ENCODE results near the gene TFEC.
"Not testable (repeated sequence)": the region's sequence is repeated elsewhere in the genome, so short reads cannot be mapped to it uniquely, and the experiment has no call there.

TFEC gene, protein sequence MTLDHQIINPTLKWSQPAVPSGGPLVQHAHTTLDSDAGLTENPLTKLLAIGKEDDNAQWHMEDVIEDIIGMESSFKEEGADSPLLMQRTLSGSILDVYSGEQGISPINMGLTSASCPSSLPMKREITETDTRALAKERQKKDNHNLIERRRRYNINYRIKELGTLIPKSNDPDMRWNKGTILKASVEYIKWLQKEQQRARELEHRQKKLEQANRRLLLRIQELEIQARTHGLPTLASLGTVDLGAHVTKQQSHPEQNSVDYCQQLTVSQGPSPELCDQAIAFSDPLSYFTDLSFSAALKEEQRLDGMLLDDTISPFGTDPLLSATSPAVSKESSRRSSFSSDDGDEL

DNA sequence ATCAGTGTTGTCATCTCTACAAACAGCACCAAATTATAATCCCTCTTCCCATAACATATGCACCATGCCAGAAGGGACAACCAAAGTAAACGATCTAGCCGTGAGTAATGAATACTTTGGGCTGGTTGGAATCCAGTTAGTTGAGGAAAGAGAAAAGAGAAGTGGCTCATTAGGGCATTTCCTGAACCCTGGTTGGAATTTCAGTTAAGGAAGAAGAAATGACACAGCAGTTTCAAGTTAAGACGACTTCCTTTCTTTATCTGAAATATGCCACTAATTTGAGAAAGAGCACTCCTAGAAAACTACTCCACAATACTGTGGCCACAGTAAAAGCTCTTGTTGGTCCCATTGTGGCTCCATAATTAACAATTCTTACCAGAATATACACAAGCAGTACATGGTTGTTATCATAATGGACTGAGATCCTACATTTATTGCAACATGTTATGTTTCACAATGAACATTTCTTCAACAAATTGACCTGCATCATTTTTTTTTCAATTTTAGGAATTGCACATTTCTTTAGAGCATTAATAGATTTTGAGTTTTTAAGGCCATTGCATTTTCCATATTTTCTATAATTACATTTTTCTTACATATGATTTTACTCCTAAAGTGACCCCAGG lies at the start of gene TFEC:
Gene TFEC (minus strand): TSS at position 113 of the 626 bp plus-strand sequence. CDS start 46,322 bp downstream, outside the sequence.
- DNase-seq = peak; percentile 14

DNA sequence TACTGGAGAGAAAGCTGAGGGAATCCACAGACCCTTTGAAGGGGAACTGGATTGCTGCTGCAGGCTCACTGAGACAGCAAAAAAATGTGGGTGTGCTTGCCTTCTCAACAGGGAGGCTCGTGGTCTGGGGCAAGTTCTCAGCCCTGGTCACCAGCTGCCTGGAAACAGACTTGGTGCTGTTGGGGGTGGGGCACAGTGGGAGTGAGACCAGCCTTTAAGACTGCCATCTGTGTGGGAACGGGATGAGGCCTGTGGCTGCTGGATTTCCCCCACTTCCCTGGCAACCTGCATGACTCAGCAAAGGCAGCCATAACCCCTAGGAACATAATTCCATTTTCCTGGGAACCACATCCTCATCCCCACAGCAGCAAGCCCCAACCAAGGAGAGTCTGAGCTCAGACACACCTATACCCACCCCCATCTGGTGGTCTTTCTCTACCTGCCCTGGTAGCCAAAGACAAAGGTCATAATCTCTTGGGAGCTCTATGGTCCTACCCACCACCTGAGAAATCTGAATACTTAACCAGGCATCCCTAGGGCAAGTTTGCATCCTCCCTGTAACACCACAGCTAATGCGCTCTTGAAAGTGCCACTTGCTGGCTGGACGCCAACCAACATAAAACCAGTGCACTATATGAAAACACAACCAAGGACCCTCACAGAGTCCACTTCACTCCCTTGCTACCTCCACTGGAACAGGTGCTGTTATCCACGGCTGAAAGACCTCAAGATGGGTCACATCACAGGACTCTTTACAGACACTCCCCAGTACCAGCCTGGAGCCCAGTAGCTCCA lies 45.0 kb upstream of the TFEC start:
- no peak for DNase-seq

DNA sequence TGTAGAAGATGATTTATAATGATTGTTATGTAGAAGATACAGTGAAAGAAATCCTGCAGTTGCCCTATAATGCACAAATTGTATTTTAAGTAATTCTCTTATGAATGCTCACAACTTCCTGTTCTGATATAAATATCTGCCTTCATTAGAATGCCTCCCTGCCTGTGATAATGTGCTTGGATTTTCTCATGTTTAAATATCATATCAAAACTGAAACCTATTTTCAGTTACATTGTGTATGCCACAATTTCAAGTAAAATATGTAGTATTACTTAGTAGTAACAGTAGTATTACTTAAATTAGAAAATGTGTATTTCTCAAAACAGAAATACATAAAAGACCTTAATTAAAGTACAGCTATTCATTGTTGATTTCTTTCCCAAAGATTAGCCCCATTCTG lies 41.1 kb upstream of the TFEC start:
- no peak for DNase-seq

DNA sequence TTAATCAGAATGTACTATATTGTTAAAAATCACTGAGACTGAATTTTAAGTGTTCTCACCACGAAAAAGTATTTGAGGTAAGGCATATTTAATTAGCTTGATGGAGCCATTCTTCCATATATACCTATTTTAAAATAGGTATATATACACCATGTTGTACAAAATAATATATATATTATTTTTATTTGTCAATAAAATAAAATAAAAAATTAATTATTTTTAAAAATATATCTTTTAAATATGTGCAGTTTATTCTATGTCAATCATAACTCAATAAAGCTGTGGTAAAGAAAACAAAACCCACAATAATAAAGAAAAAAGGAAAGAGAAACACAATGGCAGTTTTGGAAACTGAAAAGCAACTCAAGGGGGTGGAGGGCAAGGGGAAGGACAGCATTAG lies 33.6 kb upstream of the TFEC start:
- no peak for DNase-seq

DNA sequence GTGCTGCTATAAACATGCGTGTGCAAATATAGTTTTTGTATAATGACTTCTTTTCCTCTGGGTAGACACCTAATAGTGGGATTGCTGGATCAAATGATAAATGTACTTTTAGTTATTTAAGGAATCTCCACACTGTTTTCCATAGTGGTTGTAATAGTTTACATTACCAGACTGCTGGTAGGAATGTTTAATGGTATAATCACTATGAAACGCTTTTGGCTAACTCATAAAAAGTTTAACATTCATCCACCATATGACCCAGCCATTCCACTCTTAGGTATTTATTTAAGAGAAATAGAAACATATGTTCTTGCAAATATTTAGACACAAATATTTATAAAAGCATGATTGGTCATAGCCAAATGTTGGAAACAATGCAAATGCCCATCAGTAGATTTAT lies 32.1 kb upstream of the TFEC start:
- no peak for DNase-seq

DNA sequence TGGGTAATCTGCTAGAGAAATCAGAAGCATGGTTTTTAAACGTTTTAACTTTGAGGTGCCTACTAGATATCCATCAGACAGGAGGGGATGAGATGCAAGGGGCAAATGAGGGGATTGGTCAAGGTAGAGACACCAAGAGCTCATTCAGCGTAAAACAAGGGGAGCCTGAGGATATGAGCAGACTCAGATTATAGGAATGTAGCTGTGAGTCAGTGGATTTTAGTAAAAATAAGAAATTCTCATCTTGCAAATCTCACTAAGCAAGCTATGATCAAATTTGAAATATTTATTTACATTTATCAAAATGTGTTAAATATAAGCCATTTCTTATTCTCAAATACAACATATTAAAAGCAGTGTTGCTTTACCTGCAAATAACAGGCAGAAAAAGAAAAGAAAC lies 21.4 kb upstream of the TFEC start:
- DNase-seq = no peak

DNA sequence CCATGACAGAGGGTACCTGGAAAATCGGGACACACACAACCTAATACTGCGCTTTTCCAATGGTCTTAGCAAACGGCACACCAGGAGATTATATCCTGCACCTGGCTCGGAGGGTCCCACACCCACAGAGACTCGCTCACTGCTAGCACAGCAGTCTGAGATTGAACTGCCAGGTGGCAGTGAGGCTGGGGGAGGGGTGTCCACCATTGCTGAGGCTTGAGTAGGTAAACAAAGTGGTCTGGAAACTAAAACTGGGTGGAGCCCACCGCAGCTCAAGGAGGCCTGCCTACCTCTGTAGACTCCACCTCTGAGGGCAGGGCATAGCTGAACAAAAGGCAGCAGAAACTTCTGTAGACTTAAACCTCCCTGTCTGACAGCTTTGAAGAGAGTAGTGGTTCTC lies 16.7 kb upstream of the TFEC start:
- DNase-seq = not testable (repeated sequence)

DNA sequence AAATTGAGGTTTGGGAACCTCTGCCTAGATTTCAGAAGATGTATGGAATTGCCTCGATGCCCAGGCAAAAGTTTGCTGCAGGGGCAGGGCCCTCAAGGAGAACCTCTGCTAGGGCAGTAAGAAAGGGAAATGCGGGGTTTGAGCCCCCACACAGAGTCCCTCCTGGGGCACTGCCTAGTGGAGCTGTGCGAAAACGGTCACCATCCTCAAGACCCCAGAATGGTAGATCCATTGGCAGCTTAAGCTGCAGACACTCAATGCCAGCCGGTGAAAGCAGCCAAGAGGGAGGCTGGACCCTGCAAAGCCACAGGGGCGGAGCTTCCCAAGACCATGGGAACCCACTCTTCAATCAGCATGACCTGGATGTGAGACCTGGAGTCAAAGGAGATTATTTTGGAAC lies 15.0 kb upstream of the TFEC start:
- DNase-seq = no peak

DNA sequence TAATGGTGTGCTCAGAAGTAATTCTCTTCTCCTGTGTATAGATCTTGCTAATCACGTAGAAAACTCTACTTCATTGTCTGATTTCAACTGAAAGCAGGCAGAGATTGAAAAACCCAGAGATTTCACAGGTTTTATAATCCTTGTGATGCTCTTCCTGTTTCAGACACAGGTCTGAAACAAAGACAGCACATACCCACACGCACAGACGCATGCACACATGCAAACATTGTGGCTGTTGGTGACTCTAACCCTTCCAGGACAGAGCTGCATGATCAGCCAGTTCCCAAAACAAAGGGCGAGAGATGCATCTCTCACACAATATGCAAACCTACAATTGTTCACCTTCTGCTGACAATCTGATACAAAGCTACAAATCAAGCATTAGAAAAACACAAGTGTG lies 11.1 kb upstream of the TFEC start:
- no peak for DNase-seq

DNA sequence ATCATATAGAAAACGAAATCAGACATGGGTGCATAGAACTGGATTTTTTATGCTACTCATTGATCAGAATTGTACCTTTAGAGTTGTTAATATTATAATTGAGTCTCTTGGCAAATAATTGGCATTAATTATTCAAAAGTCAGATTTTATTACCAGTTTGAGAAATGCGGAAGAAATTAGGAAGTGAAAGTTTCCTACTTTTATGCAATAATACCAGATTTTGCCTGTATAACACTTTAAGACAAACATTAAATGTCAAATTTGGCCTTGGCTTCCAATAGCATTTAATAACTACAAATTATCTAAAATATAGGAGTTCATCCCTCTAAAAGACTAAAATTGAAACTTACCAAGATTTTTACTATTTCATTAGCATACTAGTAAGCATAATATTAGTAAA lies 6.8 kb upstream of the TFEC start:
- no peak for DNase-seq

DNA sequence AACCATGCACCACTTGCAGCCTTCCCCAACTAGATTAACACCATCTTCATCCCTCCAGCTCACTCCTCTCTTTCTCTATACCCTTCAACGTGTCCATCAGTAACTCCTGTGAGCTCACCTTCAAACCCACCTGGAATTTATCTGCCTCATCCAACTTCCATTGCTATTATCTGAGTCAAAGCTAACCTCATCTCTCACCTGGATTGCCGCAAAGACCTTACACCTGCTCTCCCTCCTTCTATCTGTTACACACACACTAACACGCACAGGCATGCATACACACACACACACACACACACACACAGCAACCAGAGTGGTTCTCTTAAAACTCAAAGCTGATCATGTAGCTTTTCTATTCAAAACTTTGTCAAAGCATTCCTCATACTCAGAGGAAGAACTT lies 3.8 kb upstream of the TFEC start:
- DNase-seq = no peak

DNA sequence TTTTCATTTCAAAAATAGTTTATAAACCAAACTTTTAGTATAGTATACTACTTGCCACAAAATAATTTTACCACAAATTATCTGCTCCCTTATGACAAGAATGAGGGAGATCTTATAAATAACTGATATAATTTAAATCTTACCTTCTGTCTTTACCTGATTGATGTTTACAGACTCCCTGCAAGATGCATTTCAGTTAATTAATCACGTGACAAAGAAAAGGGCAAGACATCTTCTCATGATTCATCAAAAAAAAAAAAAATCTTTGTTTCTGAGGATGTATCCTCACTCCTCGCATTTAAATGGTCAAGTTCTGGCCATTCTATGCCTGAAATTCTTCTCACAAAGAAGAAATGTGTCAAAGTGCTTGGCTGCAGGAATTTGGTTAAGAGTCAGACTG lies 2.3 kb upstream of the TFEC start:
- no peak for DNase-seq

DNA sequence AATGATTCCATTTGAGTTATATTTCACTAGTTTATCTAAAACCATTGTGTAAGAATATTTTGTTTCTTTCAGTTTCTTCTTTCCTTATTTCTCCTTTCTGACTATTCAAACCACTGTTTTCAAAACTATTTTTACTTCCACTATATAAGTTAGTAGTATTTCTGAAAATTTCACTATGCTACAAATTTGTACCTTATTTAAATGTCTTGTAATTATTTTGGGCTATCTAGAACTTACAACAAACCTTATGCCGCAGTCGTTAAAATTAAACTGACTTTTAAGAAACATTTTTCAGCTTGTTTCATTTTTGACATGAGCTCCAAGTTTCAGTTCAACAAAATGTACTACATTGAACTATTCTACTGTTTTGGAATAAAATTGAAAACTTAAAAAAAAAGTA lies 1.8 kb downstream of the TFEC start:
- DNase-seq = no peak

DNA sequence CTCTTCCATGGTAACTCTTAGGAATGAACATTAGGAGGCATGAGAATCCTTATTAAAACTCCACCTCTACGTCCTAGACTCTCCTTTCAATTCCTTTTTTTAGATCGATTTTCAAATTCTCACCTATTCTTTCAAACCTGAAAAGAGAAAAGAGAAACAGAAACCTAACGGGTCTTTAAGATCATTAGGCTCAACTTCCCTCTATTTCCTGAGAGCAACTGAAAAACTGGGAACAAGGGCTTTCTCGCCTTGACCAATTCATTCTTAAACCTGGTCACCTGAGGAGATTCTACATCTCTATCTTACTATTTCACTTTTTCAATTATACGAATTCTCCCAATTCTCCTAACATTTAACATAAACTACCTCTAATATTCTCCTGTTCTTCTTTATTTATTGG lies 2.8 kb downstream of the TFEC start:
- DNase-seq = no peak

DNA sequence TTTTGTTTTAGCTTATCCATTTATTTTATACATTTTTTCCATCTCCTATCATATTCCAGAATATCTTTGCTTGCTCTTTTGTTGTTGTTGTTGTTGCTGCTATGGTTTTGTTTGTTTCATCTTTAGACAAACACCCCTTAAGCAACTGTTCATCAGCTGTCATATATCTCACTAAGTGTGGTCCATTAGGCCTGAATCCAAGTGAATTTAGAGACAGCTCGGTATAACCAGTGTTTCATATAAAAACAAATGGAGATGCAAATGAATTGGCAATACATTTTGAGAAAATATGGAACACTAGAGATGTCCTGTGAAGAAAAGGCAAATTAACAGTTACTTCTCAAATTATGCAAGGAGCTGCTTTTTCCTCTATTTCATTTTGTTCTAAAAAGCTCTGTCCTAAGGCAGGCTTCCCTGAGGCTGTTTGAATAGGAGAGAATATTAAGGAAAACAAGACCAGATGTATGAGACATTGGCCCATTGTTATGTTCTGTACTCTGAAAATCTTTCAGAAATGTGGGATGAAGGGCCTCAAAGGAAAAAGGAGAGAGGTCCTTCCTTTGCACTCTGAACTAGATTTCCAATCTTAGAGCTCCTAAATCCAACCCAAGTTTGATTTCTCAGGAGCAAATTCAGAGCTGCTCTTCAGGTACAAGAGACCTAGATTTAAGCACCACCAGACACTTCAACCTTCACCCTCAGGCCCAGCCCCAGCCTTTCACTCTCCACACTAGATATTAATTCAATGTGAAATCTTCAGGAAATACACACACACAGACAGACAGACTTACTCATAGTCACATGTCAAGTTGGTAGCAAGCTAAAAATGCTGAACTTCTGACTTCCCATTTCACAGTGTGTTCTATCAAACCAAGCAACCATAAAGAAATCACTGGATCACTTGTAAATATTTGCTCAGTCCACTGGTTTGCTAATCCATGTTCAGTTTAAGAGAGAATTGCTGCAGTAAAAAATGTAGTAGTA lies 5.4 kb downstream of the TFEC start:
- DNase-seq = peak; percentile 12

DNA sequence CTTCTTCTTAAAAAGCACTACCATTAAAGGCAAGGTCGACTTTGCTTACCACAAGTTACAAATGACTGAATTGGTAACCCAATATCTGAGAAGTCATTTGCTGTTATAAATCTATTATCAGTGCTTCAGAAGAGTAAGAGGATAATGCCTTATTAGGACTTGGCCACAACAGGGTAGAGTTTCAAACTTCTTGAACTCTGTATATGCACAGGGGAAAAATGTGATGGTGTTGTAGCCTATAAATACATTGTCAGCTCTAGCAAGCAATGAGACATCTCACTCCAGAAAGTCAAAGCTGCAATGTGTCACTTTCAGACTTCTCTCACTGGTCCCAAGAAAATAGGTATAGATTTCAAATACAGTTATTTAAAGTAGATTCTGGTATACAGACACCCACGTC lies 9.3 kb downstream of the TFEC start:
- DNase-seq = no peak

DNA sequence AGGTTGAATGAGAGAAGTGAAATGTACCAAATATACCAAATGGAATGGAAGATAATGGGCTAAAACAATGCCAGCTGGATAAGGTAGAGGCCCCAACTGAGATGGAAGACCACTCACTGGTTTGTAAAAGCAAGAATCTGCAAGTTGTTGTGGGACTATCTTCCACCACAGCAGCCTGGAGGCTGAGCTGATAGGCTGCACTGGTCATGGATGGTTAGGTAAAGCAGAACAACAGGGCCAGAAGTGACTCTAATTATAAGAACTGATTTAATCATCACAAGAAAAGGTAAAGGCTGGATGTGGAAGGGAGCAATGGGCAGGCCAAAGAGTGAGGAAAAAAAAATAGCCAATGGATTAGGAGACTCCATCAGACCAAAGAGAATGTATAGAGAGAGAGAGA lies 11.8 kb downstream of the TFEC start:
- DNase-seq = no peak

DNA sequence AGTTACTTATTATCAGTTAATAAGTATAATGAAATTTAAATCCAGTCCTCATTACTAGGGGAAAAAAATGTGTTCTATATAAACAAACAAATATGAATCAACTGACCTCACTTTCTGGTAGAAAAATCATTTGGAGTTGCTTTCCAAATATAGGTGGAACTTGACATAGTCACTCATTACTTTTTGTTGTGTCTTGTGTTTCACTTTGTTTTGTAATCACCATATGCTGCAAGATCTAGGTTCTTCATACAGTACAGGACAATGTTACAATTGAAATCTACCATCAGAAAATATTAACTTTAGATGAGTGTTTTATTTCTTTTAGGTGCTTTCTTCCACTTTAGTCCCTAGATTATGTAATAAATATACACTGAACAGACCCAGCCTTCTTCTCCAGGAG lies 16.9 kb downstream of the TFEC start:
- DNase-seq = no peak

DNA sequence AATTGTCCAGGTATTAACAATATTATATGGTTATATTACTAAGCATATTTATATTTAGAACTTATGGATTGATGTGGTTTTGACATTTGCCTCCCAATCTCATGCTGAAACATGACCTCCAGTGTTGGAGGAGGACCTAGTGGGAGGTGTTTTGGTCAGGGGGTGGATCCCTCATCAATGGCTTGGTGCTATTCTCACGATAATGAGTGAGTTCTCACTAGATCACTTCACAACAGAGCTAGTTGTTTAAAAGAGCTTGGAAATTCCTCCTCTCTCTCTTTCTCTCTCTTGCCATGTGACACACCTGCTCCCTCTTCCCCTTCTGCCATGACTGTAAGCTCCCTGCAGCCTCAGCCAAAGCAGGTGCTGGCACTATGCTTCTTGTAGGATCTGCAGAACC lies 19.0 kb downstream of the TFEC start:
- DNase-seq = no peak

DNA sequence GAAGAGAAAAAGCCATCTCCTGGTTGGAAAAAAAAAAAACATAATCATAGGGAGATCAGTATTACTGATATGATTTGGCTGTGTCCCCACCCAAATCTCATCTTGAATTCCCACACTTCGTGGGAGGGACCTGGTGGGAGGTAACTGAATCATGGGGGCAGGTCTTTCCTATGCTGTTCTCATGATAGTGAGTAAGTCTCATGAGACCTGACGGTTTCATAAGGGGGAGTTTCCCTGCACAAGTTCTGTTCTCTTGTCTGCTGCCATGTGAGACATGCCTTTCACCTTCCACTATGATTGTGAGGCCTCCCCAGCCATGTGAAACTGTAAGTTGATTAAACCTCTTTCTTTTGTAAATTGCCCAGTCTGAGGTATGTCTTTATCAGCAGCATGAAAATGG lies 25.8 kb downstream of the TFEC start:
- DNase-seq = not testable (repeated sequence)

DNA sequence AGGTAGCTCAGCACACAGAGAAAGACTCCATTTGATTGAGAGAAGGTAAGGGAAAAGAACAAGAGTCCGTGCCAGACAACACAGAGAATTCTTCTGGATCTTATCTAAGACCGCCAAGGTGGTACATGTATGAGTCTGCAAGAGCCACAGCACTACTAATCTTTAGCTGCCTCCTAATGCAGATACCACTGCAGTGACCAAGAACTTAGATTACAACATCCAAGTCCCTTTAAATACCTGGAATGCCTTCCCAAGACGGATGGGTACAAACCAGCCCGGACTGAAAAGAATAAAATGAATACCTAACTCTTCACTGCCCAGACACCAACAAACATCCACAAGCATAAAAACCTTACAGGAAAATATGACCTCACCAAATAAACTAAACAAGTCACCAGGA lies 33.3 kb downstream of the TFEC start:
- DNase-seq = no peak

DNA sequence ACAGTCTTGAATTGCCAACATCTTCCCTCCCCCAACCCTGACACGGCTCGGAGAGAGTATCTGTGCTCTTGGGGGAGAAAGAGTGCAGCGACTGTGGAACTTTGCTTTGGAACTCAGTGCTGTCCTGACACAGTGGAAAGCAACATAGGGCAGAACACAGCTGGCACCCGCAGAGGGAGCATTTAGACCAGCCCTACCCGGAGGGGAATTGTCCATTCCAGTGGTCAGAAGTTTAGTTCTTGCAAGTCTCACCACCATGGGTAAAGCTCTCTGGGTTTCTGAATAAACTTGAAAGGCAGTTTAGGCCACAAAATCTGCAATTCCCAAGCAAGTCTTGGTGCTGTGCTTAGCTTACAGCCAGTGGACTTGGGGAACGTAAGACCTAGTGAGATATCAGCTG lies 34.9 kb downstream of the TFEC start:
- DNase-seq = no peak

DNA sequence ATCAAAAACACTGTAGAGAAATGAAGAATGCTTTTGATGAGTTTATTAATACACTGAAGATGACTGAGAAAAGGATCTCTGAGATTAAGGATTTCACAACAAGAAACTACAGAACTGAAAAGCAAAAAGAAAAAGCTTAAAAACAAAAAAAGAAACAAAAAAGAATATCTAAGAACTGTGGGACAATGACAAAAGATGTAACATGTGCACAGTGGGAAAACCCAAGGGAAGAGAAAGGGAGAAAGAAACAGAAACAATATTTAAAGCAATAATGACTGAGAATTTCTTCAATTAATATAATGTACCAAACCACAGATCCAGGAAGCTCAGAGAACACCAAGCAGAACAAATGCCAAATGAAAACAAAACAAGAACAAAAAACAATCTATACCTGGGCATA lies 42.2 kb downstream of the TFEC start:
- no peak for DNase-seq
